ENCODE measurements around the gene PLB1.
A peak's percentile ranks its signal among the peaks of the same experiment; 100 is the strongest.

PLB1 gene

GRCh38 chr2:28621172-28622100 lies 125.6 kb downstream of the PLB1 start:
- H3K9me3 Mint-ChIP-seq: peaks cover 5% of the 10 kb centered on the region
- no peaks in the 10 kb centered on the region for H3K27me3 Mint-ChIP-seq (ENCODE audit: low read depth)
- H3K27ac Mint-ChIP-seq: peak overlapping the region; percentile 99
- peaks cover 82% of the 10 kb centered on the region for H3K4me1 Mint-ChIP-seq (ENCODE audit: low read depth)
- peak; percentile 77 for DNase-seq (ENCODE audit: low spot score)
- H3K4me3 Mint-ChIP-seq: peak overlapping the region; percentile 76
- H3K36me3 Mint-ChIP-seq (ENCODE audit: low read depth): peaks cover 1% of the 10 kb centered on the region

- DNase-seq (ENCODE audit: low spot score): no peak
- Mint-ChIP-seq H3K27me3 (ENCODE audit: low read depth) (no peaks in the 10 kb centered on the region), H3K9me3 (peaks cover 5% of the 10 kb centered on the region), H3K36me3 (ENCODE audit: low read depth) (peaks cover 1% of the 10 kb centered on the region), H3K4me3 (peak overlapping the region; percentile 76), H3K4me1 (ENCODE audit: low read depth) (peaks cover 78% of the 10 kb centered on the region), H3K27ac (peak overlapping the region; percentile 99)
Measured at GRCh38 chr2:28622101-28622499, 126.2 kb downstream of the PLB1 start.

GRCh38 chr2:28623582-28624405 lies 127.9 kb downstream of the PLB1 start:
- DNase-seq (ENCODE audit: low spot score): no peak
- Mint-ChIP-seq H3K36me3 (ENCODE audit: low read depth) (peaks cover 1% of the 10 kb centered on the region), H3K4me1 (ENCODE audit: low read depth) (peaks cover 76% of the 10 kb centered on the region), H3K27me3 (ENCODE audit: low read depth) (no peaks in the 10 kb centered on the region), H3K9me3 (peaks cover 5% of the 10 kb centered on the region), H3K27ac (peak overlapping the region; percentile 88), H3K4me3 (no peak overlapping the region)

GRCh38 chr2:28624436-28624792 lies 128.6 kb downstream of the PLB1 start:
- DNase-seq (ENCODE audit: low spot score): no peak
- peaks cover 72% of the 10 kb centered on the region for H3K4me1 Mint-ChIP-seq (ENCODE audit: low read depth)
- H3K9me3 Mint-ChIP-seq: peaks cover 5% of the 10 kb centered on the region
- peak overlapping the region; percentile 88 for H3K27ac Mint-ChIP-seq
- H3K4me3 Mint-ChIP-seq: peak overlapping the region; percentile 72
- no peaks in the 10 kb centered on the region for H3K27me3 Mint-ChIP-seq (ENCODE audit: low read depth)
- H3K36me3 Mint-ChIP-seq (ENCODE audit: low read depth): peaks cover 1% of the 10 kb centered on the region

- DNase-seq (ENCODE audit: low spot score): peak; percentile 72
- H3K27me3 Mint-ChIP-seq (ENCODE audit: low read depth): no peaks in the 10 kb centered on the region
- peaks cover 5% of the 10 kb centered on the region for H3K9me3 Mint-ChIP-seq
- peak overlapping the region; percentile 88 for H3K27ac Mint-ChIP-seq
- peaks cover 1% of the 10 kb centered on the region for H3K36me3 Mint-ChIP-seq (ENCODE audit: low read depth)
- peak overlapping the region; percentile 72 for H3K4me3 Mint-ChIP-seq
- H3K4me1 Mint-ChIP-seq (ENCODE audit: low read depth): peaks cover 66% of the 10 kb centered on the region
Measured at GRCh38 chr2:28624793-28625701, 129.2 kb downstream of the PLB1 start.

DNA sequence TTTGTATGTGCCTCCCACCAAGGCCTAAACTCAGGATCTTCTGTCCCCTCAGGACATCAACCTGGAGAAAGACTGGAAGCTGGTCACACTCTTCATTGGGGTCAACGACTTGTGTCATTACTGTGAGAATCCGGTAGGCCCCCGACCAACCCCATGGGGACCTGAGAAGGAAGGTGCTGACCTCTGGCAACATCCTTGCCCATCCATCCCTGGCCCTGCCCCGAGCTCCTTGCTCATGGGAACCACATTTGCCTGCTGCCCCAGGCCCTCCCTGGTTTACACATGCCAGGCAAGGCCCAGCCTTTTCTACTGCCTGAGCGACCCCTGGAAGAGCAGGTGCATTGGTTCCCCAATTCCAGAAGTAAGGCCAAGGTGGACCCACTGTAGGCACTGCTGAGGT lies 130.5 kb downstream of the PLB1 start:
- Mint-ChIP-seq H3K27me3 (ENCODE audit: low read depth) (no peaks in the 10 kb centered on the region), H3K4me1 (ENCODE audit: low read depth) (peaks cover 52% of the 10 kb centered on the region), H3K27ac (no peak overlapping the region), H3K4me3 (no peak overlapping the region), H3K9me3 (peaks cover 5% of the 10 kb centered on the region), H3K36me3 (ENCODE audit: low read depth) (peaks cover 1% of the 10 kb centered on the region)
- DNase-seq (ENCODE audit: low spot score): no peak

GRCh38 chr2:28626891-28627421 lies 131.1 kb downstream of the PLB1 start:
- DNase-seq (ENCODE audit: low spot score): no peak
- Mint-ChIP-seq H3K27me3 (ENCODE audit: low read depth) (no peaks in the 10 kb centered on the region), H3K4me1 (ENCODE audit: low read depth) (peaks cover 47% of the 10 kb centered on the region), H3K36me3 (ENCODE audit: low read depth) (peaks cover 1% of the 10 kb centered on the region), H3K27ac (peak overlapping the region; percentile 49), H3K9me3 (peaks cover 5% of the 10 kb centered on the region), H3K4me3 (no peak overlapping the region)

DNA sequence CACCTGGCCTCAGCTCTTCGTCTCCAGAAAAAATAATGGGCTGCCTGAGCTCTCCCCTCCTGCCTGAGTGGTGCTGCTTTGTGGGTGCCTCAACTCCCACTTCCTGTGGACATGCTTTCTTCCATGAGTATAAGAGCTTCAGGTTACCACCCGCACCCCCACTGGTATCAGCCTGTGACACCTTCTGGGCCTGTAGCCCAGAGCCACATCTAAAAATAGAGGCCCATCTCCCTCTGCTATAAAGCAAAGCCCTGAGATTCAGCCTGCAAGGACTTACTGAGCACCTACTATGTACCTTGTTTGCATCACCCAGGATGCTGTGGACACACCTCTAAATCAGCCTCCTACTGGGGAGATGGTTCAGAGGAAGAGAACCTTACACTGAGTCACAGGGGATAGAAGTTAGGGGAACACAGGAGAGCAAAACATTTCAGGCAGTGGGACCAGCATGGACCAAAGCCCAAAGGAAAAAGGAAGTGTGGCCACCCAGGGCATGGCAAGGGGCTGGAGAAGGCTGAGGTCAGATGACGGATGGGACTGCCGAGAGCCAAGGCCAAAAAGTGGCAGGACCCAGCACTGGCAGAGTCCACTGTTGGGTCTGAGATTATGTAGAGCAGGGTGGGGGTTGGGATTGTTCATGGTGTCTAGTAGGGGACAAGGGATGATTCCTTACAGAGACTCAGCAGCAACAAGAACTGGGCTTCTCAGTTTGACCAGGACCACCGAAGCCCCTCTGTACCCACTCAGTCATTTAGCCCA lies 132.0 kb downstream of the PLB1 start:
- H3K4me3 Mint-ChIP-seq: peak overlapping the region; percentile 14
- peaks cover 5% of the 10 kb centered on the region for H3K9me3 Mint-ChIP-seq
- no peak for DNase-seq (ENCODE audit: low spot score)
- H3K27me3 Mint-ChIP-seq (ENCODE audit: low read depth): no peaks in the 10 kb centered on the region
- peaks cover 1% of the 10 kb centered on the region for H3K36me3 Mint-ChIP-seq (ENCODE audit: low read depth)
- H3K4me1 Mint-ChIP-seq (ENCODE audit: low read depth): peaks cover 39% of the 10 kb centered on the region
- peak overlapping the region; percentile 40 for H3K27ac Mint-ChIP-seq

- H3K36me3 Mint-ChIP-seq (ENCODE audit: low read depth): peaks cover 1% of the 10 kb centered on the region
- no peak overlapping the region for H3K4me3 Mint-ChIP-seq
- H3K27me3 Mint-ChIP-seq (ENCODE audit: low read depth): no peaks in the 10 kb centered on the region
- peaks cover 34% of the 10 kb centered on the region for H3K4me1 Mint-ChIP-seq (ENCODE audit: low read depth)
- no peak overlapping the region for H3K27ac Mint-ChIP-seq
- DNase-seq (ENCODE audit: low spot score): no peak
- peaks cover 5% of the 10 kb centered on the region for H3K9me3 Mint-ChIP-seq
Measured at GRCh38 chr2:28628506-28628905, 132.6 kb downstream of the PLB1 start.

DNA sequence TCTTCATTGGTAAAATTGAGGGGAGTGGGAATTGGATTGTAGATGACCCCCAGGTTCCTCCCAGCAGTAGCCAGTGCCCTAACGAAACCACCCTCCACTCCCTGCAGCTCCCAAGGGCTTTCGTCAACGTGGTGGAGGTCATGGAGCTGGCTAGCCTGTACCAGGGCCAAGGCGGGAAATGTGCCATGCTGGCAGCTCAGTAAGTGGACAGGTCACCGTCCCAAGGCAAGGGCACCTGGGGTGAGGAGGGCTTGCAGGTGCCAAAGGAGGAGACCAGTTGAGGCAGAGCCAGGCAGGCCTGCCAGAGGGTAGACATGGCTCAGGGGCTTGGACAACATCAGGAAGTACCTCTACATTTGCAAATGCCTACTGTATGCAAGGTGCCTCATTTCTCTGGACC lies 133.1 kb downstream of the PLB1 start:
- no peak for DNase-seq (ENCODE audit: low spot score)
- Mint-ChIP-seq H3K27me3 (ENCODE audit: low read depth) (no peaks in the 10 kb centered on the region), H3K9me3 (peaks cover 4% of the 10 kb centered on the region), H3K4me3 (no peak overlapping the region), H3K36me3 (ENCODE audit: low read depth) (peaks cover under 1% of the 10 kb centered on the region), H3K27ac (no peak overlapping the region), H3K4me1 (ENCODE audit: low read depth) (peaks cover 32% of the 10 kb centered on the region)

DNA sequence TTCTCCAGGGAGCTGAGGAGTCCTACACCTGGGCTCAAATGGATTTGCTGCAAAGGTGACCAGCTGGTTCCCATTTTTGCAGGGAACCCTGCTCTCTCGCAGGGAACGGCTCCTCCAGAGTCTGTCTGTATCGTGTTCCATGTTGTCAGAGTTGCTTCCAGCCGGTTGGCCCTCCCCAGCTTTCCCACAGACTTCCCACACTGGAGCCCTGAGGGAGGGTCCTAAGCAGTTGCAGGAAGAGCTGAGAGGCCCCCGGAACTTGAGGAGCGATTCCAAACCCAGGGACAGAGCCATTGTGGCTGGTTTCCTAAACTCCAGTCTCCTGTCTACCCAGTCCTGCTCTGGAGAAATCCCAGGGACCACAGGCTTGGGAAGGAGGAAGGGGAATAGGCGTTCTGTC lies 134.1 kb downstream of the PLB1 start:
- Mint-ChIP-seq H3K9me3 (no peaks in the 10 kb centered on the region), H3K4me1 (ENCODE audit: low read depth) (peaks cover 22% of the 10 kb centered on the region), H3K27me3 (ENCODE audit: low read depth) (no peaks in the 10 kb centered on the region), H3K4me3 (no peak overlapping the region), H3K27ac (no peak overlapping the region), H3K36me3 (ENCODE audit: low read depth) (no peaks in the 10 kb centered on the region)
- DNase-seq (ENCODE audit: low spot score): no peak

DNA sequence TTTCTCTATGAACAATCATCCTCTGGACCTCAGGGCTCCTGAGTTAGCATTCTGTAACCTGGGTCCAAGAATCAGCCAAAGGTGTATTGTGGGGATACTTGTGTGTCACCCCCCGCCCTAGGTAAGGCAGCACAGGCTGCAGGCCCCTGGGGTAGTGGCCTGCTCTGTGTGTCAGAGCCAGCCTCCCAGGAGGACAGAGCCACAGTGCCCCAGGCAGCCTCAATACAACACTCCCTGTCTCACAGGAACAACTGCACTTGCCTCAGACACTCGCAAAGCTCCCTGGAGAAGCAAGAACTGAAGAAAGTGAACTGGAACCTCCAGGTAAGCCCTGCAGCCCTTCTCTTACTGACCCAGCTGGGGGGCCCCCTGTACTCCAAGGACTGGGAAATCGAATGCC lies 134.5 kb downstream of the PLB1 start:
- DNase-seq (ENCODE audit: low spot score): no peak
- Mint-ChIP-seq H3K4me3 (no peak overlapping the region), H3K4me1 (ENCODE audit: low read depth) (peaks cover 18% of the 10 kb centered on the region), H3K27me3 (ENCODE audit: low read depth) (no peaks in the 10 kb centered on the region), H3K27ac (no peak overlapping the region), H3K9me3 (no peaks in the 10 kb centered on the region), H3K36me3 (ENCODE audit: low read depth) (no peaks in the 10 kb centered on the region)

Measured in T-helper 2 cell treated with Interferon-gamma antibody and Interleukin-4, amounts not matched to agents 5 μg/mL and 100 μg/mL, for 36 hours (primary cell).